ENCODE measurements around the gene SLC25A33.

DNA sequence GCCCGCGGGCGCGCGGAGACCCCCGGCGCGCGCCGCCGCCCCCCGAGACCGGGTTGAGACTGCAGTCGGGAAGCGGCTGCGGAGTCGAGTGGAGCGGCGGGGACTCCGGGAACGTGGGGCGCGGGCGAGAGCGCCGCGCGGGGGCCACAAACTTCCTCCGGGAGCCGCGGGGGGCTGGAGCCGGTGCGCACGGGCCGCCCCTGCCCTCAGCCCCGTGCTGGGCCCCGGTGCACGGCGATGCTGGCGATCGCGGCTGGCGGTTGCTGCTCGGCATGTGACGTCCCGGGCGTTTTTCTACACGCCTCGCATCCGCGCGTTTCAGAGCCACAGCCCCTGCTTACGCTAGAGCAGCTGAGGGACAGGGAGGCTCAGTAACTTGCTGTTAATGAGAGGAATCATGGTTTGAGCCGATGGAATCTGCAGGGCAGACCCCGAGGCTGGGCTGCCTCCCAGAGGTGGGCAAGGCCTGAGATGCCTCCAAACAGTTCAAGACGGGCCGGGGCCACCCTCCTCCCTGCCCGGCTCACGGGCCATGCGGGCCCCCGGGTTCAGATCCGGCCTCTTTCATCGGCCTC, 50.0 kb downstream of the SLC25A33 start:
- TF ChIP-seq POLR2A (IDR thresholded peaks at IDR 0.05; ENCODE audit: low read depth, low read length): no peak
- TF ChIP-seq TAF1 (IDR thresholded peaks at IDR 0.05; ENCODE audit: low read depth, low read length): no peak
- TF ChIP-seq POLR2AphosphoS5 (IDR thresholded peaks at IDR 0.05; ENCODE audit: low read depth, low read length): no peak
- TF ChIP-seq SPI1 (IDR thresholded peaks at IDR 0.05; ENCODE audit: low read depth, low read length): no peak
- no peak for TF ChIP-seq PAX5 (IDR thresholded peaks at IDR 0.05; ENCODE audit: insufficient read depth, low read length, severe bottlenecking)

Data from GM12891 (cell line).